HepG2 (cell line): Measurements from ENCODE around the gene EXOC6B.

Source experiments
- CBX5 ChIP-seq: sonication (generic); formaldehyde crosslinking; IDR thresholded peaks from 2 replicates; pipeline ENCODE4 v1.4.0; 2020; ENCODE audit warnings: missing genetic modification reagents, borderline replicate concordance
- EZH2 ChIP-seq: conservative IDR thresholded peaks from 2 replicates; pipeline ENCODE4 v1.6.1; 2012; ENCODE audit warnings: mild to moderate bottlenecking, low read depth, low read length, moderate library complexity
- FOXJ3 ChIP-seq: sonication (generic); formaldehyde crosslinking; IDR thresholded peaks from 2 replicates; pipeline ENCODE4 v1.4.0; 2020; ENCODE audit warnings: missing genetic modification reagents, mild to moderate bottlenecking, borderline replicate concordance
- NR1H2 ChIP-seq: sonication (generic); formaldehyde crosslinking; IDR thresholded peaks from 2 replicates; pipeline ENCODE4 v1.8.1; 2022; ENCODE audit warnings: low read depth, missing genetic modification reagents, borderline replicate concordance
- SRSF9 ChIP-seq: fragments of 200-400 bp; formaldehyde crosslinking; IDR thresholded peaks from 2 replicates; pipeline ENCODE4 v1.6.1; 2018; ENCODE audit warnings: borderline replicate concordance, mild to moderate bottlenecking, low read depth, low read length; ENCODE audit not compliant: insufficient read depth, poor library complexity, severe bottlenecking
- SUZ12 ChIP-seq: fragments of 150-350 bp; IDR thresholded peaks from 2 replicates; pipeline ENCODE4 v1.6.1; 2014; ENCODE audit warnings: low read depth, low read length
- ZNF12 ChIP-seq: sonication (generic); formaldehyde crosslinking; IDR thresholded peaks from 2 replicates; pipeline ENCODE4 v1.5.0; 2020; ENCODE audit warnings: missing genetic modification reagents
- ZNF644 ChIP-seq: IDR thresholded peaks from 2 replicates; pipeline ENCODE4 v1.6.1; 2016; ENCODE audit warnings: low read depth
- TF ChIP-seq, protein P1 (sequence below): sonication (generic); formaldehyde crosslinking; IDR thresholded peaks from 2 replicates; pipeline ENCODE4 v1.8.0; 2022; ENCODE audit warnings: mild to moderate bottlenecking, missing genetic modification reagents; ENCODE audit not compliant: insufficient replicate concordance

- TF ChIP-seq ZNF644 (CRISPR knock-in tag) (no peak), NR1H2 (CRISPR knock-in tag) (no peak), CBX5 (CRISPR knock-in tag) (no peak), ZNF12 (CRISPR knock-in tag) (no peak), FOXJ3 (CRISPR knock-in tag) (no peak), SRSF9 (no peak), EZH2 (no peak), SUZ12 (no peak)
- TF ChIP-seq, protein P1, sequence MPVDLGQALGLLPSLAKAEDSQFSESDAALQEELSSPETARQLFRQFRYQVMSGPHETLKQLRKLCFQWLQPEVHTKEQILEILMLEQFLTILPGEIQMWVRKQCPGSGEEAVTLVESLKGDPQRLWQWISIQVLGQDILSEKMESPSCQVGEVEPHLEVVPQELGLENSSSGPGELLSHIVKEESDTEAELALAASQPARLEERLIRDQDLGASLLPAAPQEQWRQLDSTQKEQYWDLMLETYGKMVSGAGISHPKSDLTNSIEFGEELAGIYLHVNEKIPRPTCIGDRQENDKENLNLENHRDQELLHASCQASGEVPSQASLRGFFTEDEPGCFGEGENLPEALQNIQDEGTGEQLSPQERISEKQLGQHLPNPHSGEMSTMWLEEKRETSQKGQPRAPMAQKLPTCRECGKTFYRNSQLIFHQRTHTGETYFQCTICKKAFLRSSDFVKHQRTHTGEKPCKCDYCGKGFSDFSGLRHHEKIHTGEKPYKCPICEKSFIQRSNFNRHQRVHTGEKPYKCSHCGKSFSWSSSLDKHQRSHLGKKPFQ (CRISPR knock-in tag), result no peak
Observed at GRCh38 chr2:72524071-72524470, 301.8 kb downstream of the EXOC6B start.
